NCI-H2029 (cell line): Measurements from ENCODE around the gene SCYGR7.
A peak's percentile ranks its signal among the peaks of the same experiment; 100 is the strongest.

Source experiments
- DNase-seq: peaks from one replicate; lab custom pipeline; 2025; lab: John Stamatoyannopoulos, UW

The SCYGR7 gene

DNA sequence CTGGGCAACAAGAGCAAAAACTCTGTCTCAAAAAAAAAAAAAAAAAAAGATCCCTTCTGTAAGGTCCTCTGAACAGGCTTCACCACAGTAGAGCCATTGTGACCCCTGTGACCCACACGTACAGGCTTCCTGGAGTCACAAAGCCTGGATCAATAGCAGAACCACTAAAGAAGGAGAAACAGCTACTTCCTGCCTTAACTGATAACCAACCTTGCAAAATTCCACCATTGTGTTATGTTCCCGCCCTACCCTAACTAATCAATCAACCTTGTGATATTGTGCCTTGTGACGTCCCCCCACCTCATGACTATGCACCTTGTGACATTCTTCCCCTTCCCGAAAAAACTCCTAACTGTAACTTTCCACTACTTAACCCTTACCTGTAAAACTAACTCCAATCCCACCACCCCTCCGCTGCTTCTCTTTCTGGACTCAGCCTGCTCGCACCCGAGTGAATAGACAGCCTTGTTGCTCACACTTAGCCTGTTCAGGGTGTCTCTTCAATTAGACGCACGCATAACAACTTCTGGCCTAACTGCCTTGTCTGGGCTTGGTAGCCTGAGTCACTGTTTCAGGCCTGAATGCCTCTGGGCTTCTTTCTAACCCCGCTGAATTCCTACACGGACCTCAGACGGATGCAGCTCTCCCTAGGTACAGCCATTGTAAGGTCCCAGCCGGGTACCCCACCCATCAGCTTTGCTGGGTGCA lies 31.4 kb downstream of the SCYGR7 start:
- DNase-seq = no peak

DNA sequence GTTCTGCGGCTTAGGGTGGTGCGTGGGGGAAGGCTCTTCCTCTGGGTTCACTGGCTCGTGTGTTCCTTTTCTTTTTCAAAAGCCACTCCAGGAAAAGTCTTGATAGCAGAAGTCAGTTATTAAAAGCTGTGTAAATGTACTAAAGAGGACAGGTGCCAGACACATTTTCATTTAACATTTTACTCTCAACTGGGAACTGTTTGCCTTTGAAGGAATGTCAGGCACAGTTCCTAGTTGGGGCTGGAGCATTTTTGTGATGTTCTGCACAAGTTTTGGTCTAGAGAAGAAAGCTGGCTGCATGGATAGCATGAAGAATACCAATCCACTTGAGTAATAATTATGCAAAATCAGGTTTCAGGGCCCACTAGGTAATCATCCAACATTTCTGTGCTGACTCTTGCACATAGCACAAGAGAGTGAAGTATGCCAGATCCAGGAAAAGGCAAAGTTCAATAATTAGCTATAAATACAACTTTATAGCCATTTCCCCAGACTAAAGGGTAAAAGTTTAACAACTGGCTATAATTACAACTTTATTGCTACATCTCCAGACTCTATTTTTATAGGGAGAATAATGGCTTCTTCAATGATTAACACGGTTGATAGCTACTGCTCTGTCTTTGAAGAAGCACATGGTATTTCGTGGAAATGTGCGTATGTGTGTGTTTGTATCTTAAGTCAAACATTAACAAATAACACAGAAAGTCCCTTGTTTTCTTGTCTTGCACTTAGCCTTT lies 33.8 kb downstream of the SCYGR7 start:
- DNase-seq = no peak

DNA sequence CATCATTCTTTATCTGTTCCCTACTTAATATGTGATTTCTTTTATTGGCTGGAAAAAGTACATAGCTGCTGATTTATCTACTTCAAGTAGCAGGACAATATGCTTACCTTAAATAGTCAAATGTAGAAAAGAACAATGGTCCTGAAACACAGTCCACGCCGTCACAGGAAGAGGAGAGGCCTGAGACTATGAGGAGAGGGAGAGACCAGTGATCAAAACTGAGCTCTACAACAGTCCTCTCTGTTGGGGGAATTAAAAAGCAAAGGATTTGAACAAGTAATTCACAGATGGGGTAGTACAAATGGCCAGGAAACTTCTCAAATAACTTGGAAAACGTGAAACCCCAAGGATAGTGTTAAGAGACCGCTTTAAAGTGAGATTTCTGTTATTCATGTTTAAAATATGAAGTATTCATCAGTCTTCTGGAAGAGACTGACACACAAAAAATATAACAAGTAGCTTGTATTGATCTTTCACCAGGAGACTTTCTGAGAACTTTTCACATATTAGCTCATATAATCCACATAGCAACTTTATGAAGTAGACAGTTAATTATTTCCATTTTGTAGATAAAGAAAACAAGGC lies 37.7 kb downstream of the SCYGR7 start:
- DNase-seq = no peak

DNA sequence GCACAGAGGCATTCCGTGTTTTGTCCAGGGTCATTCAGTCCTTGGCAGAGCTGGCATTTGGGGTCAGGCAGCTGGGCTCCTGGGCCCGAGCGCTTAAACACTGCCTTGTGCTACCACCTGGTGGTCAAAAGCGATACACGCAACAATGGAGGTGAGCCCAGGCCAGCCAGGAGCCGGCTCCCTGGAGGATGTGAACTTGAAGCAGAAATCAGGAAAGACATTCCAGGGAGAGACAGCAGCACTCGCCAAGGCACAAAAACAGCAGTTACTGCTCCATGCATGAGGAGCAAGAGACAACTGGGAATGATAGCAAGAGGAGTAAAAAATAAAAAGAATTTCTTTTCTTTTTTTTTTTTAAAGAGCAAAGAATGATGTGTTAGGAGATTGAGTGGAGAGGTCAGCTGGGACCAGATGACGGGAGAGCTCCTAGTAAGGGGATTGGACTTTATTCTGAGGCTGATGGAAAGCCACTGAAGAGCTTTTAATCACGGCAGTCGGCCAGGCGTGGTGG lies 38.3 kb downstream of the SCYGR7 start:
- peak; percentile 61 for DNase-seq

DNA sequence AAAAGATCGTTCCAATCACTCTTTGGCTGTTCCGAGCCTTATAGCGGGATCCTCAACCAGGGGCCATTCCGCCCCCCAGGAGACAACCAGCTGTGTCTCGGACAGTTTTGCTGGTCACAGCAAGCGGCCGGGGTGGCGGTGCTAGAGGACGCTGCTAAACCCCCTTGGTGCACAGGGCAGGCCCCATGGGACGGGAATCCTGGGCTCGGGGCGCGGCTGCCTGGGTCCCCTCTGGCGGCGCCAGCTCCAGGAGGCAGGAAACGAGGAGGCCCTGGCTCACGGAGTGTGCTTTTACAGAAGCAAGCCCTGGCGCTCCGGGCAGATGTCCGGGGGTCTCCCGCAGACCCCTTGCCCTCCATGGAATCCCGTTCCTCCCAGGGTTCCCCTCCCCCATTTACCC lies 39.7 kb downstream of the SCYGR7 start:
- DNase-seq = no peak

DNA sequence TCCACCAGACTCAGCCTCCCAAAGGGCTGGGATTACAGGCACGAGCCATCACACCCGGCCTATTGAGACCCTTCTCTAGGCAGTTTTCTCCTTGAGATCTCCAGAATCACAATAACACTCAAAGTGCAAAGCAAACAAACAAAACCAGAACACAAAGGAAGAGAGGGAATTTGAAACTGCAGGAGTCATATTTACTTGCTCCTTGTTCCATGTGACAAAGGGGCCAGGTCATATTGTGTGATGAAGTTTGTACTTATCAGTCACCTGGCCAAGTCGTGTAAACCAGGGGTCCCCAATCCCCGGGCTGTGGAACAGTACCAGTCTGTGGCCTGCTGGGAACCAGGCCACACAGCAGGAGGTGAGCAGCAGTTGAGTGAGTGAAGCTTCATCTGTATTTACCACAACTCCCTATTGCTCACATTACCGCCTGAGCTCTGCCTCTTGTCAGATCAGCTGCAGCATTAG lies 44.1 kb downstream of the SCYGR7 start:
- DNase-seq = peak; percentile 74

DNA sequence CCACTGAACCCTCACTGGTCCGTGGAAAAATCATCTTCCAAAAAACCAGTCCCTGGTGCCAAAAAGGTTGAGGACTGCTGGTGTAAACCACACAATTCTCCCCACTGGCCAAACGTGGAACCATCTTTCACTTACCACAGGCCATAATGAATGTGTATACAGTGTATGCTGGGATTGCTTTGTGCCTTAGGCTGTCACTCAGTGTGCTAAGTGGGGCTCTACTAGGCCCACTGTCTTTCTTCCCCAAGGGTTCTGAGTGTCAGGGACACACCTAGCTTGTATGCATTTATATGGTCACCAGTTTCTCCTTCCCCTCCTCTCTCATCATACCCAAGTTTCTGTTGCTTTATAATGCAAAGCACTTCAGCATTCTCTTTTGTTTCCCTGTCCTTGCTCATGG lies 44.8 kb downstream of the SCYGR7 start:
- DNase-seq = no peak

DNA sequence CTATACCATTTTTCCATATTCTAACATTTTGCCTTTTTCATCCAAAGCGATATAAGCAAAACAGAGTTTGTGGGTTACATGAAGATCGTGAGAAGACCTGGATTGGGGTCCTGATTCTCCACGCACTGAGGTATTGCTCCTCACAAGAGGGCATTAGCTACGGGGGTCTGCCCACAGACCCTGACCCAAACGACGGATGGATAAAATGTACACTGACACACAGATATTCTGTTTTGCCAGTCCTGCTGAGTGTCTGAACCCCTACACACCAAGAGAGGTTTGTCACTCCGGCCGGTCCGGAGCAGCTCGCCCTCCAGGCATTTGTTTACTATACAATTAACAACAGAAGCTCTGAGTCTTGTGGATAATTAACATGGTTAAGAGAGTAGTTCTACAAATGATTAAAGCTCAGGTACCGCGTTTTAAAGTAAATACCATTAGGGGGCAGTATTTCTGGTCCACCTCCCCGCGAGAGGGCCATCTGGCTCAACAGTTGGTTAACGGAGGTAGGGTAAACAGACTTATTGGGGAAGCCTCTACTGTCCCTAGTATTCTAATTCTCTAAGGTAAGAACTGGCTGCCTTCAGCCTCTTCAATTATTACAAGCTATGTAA lies 46.0 kb downstream of the SCYGR7 start:
- DNase-seq = no peak

DNA sequence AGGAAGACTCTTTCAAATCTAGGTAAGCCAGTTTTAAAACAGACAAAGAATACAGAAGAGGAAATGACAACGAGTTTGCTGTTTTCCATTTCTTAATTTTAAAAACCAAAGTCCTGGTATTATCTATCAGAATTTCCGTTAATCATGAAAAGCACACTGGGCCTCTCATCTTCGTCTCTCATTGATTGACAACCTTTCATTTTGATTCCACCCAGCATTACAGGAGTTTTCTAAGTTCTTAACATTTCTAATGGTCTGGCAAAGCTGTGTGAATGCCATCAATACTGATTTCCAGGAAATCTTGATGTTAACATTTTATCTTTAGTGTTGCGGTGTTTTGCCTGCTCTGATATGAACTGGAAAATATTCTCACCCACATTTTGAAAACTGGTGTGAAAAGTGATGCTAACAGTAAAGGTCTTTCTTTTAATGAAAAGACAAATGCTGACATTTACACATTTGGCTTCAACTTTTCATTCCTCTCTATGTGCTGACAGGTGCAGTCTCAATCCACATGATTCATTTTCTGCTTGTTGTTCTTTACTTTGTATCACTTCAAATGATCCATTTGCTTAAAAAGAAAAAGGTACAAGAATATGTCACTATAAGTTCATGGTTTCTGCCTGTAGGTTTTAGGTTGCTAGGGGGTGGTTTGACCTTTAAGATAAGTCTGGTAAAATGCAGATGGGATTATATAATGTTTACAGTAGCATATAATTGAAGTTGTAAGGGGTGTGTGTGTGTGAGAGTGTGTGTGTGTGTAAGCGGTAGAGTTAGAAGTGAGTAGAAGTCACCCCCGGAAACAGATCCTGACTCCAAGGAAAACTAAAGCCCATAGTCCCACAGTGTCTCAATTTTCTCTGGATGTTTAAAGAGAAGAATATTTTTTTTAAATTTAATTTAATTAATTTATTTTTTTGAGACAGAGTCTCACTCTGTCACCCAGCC lies 47.0 kb downstream of the SCYGR7 start:
- DNase-seq = no peak
